Sigmoid colon (tissue), 4 donors: ENCODE measurements around the gene ATG13.

ENCODE experiments used
- EP300 ChIP-seq, 4 donors: sonication (generic); formaldehyde crosslinking; IDR thresholded peaks; one replicate each; pipeline ENCODE4 v1.6.1; 2017; ENCODE audit warnings: antibody characterized with exemption in 4 of 4
- POLR2AphosphoS5 ChIP-seq, 4 donors: sonication (generic); formaldehyde crosslinking; IDR thresholded peaks; one replicate each; pipeline ENCODE4 v1.6.1; 2017; ENCODE audit warnings: antibody characterized with exemption in 4 of 4
- TF ChIP-seq, protein P1 (sequence below), 4 experiments: fragments of 450-650 bp in 3 of 4; fragments of 200-600 bp in 1 of 4; IDR thresholded peaks; one replicate each; pipeline ENCODE4 v1.5.1; 2016 to 2019; ENCODE audit warnings: antibody characterized with exemption in 4 of 4, mild to moderate bottlenecking in 3 of 4, moderate library complexity in 2 of 4

DNA sequence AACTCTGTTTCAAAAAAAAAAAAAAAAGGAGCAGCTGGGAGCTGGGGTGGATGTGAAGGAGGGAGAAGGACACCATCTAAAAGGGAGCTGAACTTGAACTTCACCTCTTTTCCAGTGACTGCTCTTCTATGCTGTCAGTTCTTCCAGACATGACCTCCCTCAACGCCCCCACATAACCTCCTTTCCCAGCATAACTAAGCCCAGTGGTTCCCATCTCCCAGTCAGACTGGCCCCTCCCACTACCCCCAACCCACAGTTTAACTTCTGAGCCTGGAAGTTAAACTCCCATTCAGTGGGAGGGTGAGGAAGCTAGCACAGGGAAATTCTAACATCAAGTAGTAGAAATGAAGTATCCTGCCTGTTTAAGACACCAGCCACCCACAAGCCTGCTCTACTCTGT, 81.2 kb downstream of the ATG13 start:
- TF ChIP-seq, protein P1, sequence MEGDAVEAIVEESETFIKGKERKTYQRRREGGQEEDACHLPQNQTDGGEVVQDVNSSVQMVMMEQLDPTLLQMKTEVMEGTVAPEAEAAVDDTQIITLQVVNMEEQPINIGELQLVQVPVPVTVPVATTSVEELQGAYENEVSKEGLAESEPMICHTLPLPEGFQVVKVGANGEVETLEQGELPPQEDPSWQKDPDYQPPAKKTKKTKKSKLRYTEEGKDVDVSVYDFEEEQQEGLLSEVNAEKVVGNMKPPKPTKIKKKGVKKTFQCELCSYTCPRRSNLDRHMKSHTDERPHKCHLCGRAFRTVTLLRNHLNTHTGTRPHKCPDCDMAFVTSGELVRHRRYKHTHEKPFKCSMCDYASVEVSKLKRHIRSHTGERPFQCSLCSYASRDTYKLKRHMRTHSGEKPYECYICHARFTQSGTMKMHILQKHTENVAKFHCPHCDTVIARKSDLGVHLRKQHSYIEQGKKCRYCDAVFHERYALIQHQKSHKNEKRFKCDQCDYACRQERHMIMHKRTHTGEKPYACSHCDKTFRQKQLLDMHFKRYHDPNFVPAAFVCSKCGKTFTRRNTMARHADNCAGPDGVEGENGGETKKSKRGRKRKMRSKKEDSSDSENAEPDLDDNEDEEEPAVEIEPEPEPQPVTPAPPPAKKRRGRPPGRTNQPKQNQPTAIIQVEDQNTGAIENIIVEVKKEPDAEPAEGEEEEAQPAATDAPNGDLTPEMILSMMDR (IDR thresholded peaks at IDR 0.05), result no peak
- TF ChIP-seq EP300 (IDR thresholded peaks at IDR 0.05) (no peak), POLR2AphosphoS5 (IDR thresholded peaks at IDR 0.05) (no peak)
